PC-3 (cell line): ENCODE data around the gene ADPRHL1. TPM values are rescaled to one million over a fixed set of nuclear protein-coding genes. Genes with fewer than 3 reads are reported as not detected.

Source experiments
- ATAC-seq: fragments of 200-7000 bp; cut with Tn5 transposase; 2 replicates; pipeline ENCODE4 v1.9.1; 2020; ENCODE audit warnings: mild to moderate bottlenecking, moderate library complexity
- BruUV-seq: library from RNA; stranded (reverse); fragments of 400-500 nt; replicated peaks from 2 replicates; lab custom pipeline; 2021; lab: Mats Ljungman, UMichigan
- CTCF ChIA-PET: fragments of 300-600 bp; sonication (Branson Sonifier 250); formaldehyde crosslinking; loops from one replicate; lab custom pipeline; 2022; ENCODE audit warnings: antibody characterized with exemption; lab: Charles Lee
- POLR2A ChIA-PET: fragments of 300-600 bp; sonication (Branson Sonifier 250); formaldehyde crosslinking; loops from one replicate; lab custom pipeline; 2022; ENCODE audit warnings: antibody characterized with exemption; ENCODE audit not compliant: unreplicated experiment; lab: Charles Lee
- DNase-seq: peaks from one replicate; pipeline ENCODE4 v3.0.0-alpha.2; 2015
- H2AFZ ChIP-seq: fragments of 300-600 bp; sonication (generic); 2 replicates; pipeline ENCODE4 v1.6.0; 2016; ENCODE audit warnings: antibody characterized with exemption, low read length
- H3F3A ChIP-seq: fragments of 300-600 bp; sonication (generic); one replicate; pipeline ENCODE4 v1.6.0; 2017; ENCODE audit warnings: antibody characterized with exemption, low read length, control low read depth, mild to moderate bottlenecking; ENCODE audit not compliant: unreplicated experiment
- H3K27ac ChIP-seq: fragments of 300-600 bp; sonication (generic); 2 replicates; pipeline ENCODE4 v1.5.1; 2016; ENCODE audit warnings: mild to moderate bottlenecking, low read length
- H3K27me3 ChIP-seq: fragments of 300-600 bp; sonication (generic); 2 replicates; pipeline ENCODE4 v1.6.1; 2016; ENCODE audit warnings: low read length, mixed read lengths
- H3K36me3 ChIP-seq: fragments of 300-600 bp; sonication (generic); 2 replicates; pipeline ENCODE4 v1.6.1; 2016; ENCODE audit warnings: low read depth, mixed run types, low read length, mixed read lengths
- H3K4me1 ChIP-seq: fragments of 300-600 bp; sonication (generic); 2 replicates; pipeline ENCODE4 v1.5.1; 2016; ENCODE audit warnings: low read length; ENCODE audit not compliant: insufficient read depth
- H3K4me2 ChIP-seq: fragments of 300-600 bp; sonication (generic); 2 replicates; pipeline ENCODE4 v1.6.0; 2016; ENCODE audit warnings: low read length
- H3K4me3 ChIP-seq: fragments of 300-600 bp; sonication (generic); 2 replicates; pipeline ENCODE4 v1.5.1; 2016; ENCODE audit warnings: mild to moderate bottlenecking, low read length, mixed read lengths
- H3K79me2 ChIP-seq: fragments of 300-600 bp; sonication (generic); 2 replicates; pipeline ENCODE4 v1.6.1; 2017; ENCODE audit warnings: low read length, mixed read lengths
- H3K9ac ChIP-seq: fragments of 300-600 bp; sonication (generic); 2 replicates; pipeline ENCODE4 v1.6.0; 2016; ENCODE audit warnings: mild to moderate bottlenecking, low read length
- H3K9me2 ChIP-seq: fragments of 300-600 bp; sonication (generic); replicated peaks from 2 replicates; pipeline ENCODE4 v1.6.1; 2016; ENCODE audit warnings: mixed run types, low read length, mixed read lengths
- H3K9me3 ChIP-seq: fragments of 300-600 bp; sonication (generic); 2 replicates; pipeline ENCODE4 v1.6.1; 2016; ENCODE audit warnings: low read length, mixed read lengths
- H4K20me1 ChIP-seq: fragments of 300-600 bp; sonication (generic); 2 replicates; pipeline ENCODE4 v1.6.1; 2016; ENCODE audit warnings: low read length, mixed read lengths
- CTCF ChIP-seq: fragments of 300-600 bp; sonication (generic); conservative IDR thresholded peaks from 2 replicates; pipeline ENCODE4 v1.5.1; 2017; ENCODE audit warnings: antibody characterized with exemption, low read depth, mild to moderate bottlenecking, low read length
- EZH2 ChIP-seq: fragments of 300-600 bp; sonication (generic); IDR thresholded peaks from one replicate; pipeline ENCODE4 v1.6.1; 2017; ENCODE audit warnings: antibody characterized with exemption, mild to moderate bottlenecking, low read length; ENCODE audit not compliant: unreplicated experiment
- EZH2phosphoT487 ChIP-seq: fragments of 300-600 bp; sonication (generic); IDR thresholded peaks from 2 replicates; pipeline ENCODE4 v1.6.1; 2018; ENCODE audit warnings: mild to moderate bottlenecking, antibody characterized with exemption, low read length, borderline replicate concordance
- intact Hi-C: fragments of 100-400 bp; cut with micrococcal nuclease; formaldehyde crosslinking; loops from 2 replicates; pipeline ENCODE4 v1.9.0; 2023
- total RNA-seq: library from RNA; depleted of rRNA; stranded (reverse); fragments of >200 nt; gene quantifications from 2 replicates; pipeline ENCODE4 v1.2.3, GENCODE V29; 2014

The ADPRHL1 gene
- total RNA-seq, 1 experiment from 2014 or later: 10.3 TPM

GRCh38 chr13:113468472-113469201, 15.3 kb upstream of the ADPRHL1 start:
- Histone ChIP-seq H2AFZ (no peak overlapping the region), H3K4me3 (no peak overlapping the region), H3K4me2 (no peak overlapping the region), H3K9me2 (no peaks in the 10 kb centered on the region), H3K79me2 (no peaks in the 10 kb centered on the region), H3K27ac (no peak overlapping the region), H3K9ac (no peak overlapping the region), H4K20me1 (no peaks in the 10 kb centered on the region), H3K4me1 (no peaks in the 10 kb centered on the region), H3K9me3 (no peaks in the 10 kb centered on the region), H3F3A (no peaks in the 10 kb centered on the region), H3K36me3 (no peaks in the 10 kb centered on the region), H3K27me3 (no peaks in the 10 kb centered on the region)
- CTCF ChIA-PET: no interaction called here
- POLR2A ChIA-PET: no interaction called here
- no peak for TF ChIP-seq EZH2
- TF ChIP-seq CTCF: no peak
- no peak for TF ChIP-seq EZH2phosphoT487
- BruUV-seq: no TSS peak
- DNase-seq (no peak), ATAC-seq (no peak)
- intact Hi-C loops: no loop called here

- CTCF ChIA-PET: no interaction called here
These were observed 14.7 kb upstream of the ADPRHL1 start for GRCh38 chr13:113468029-113468428.

More at GRCh38 chr13:113468029-113468428, 14.7 kb upstream of the ADPRHL1 start:
- ATAC-seq (no peak), DNase-seq (no peak)
- BruUV-seq: no TSS peak
- H3K9me3 ChIP-seq: no peaks in the 10 kb centered on the region
- H3K9ac ChIP-seq: no peak overlapping the region
- no peak overlapping the region for H3K27ac ChIP-seq
- no peaks in the 10 kb centered on the region for H3F3A ChIP-seq
- no peak overlapping the region for H3K4me2 ChIP-seq
- H3K36me3 ChIP-seq: no peaks in the 10 kb centered on the region
- intact Hi-C loops: no loop called here
- no peak overlapping the region for H3K4me3 ChIP-seq
- no peaks in the 10 kb centered on the region for H3K9me2 ChIP-seq
- H2AFZ ChIP-seq: no peak overlapping the region
- POLR2A ChIA-PET: no interaction called here
- H3K4me1 ChIP-seq: no peaks in the 10 kb centered on the region
- no peaks in the 10 kb centered on the region for H3K27me3 ChIP-seq
- no peaks in the 10 kb centered on the region for H3K79me2 ChIP-seq
- H4K20me1 ChIP-seq: no peaks in the 10 kb centered on the region
- no peak for TF ChIP-seq EZH2
- no peak for TF ChIP-seq EZH2phosphoT487
- TF ChIP-seq CTCF: no peak
